GM04503 (cell line): ENCODE results near the gene TYW1.
"Not testable (repeated sequence)": the region's sequence is repeated elsewhere in the genome, so short reads cannot be mapped to it uniquely, and the experiment has no call there.

Experiments
- DNase-seq: peaks from one replicate; pipeline ENCODE4 v3.0.0-alpha.2; 2012; ENCODE audit warnings: low read depth

The TYW1 gene

DNA sequence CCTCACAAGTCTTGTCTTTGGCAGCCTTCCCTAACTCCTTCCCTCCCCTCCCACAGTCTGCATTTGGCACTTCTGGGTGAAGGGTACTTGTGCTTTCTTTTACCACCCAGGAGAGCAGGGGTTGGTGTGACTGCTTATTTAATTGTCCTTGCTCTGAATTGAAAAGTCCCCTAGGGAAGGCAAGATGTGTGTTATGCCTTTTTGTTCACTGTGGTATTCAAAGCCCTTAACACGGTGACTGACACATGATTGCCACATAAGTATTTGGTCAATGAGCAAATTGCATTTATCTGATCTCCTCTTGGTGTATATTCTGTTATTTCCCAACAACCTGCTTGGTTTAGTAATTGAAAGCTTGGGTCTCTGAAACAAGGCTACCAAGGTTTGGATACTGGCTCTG lies 134.1 kb downstream of the TYW1 start:
- DNase-seq: not testable (repeated sequence)

DNA sequence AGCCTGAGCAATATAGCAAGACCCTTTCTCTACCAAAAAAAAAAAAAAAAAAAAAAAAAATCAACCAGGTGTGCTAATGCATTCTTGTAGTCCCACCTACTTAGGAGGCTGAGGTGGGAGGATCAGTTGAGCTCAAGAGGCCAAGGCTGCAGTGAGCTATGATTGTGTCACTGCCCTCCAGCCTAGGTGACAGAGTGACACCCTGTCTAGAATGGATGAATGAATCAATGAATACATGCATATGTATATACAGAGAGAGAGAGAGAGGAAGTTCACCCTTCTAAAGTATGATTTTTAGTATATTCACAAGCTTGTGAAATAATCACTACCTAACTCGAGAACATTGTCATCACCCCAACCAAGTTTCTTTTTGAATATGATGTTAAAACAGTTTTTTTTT lies 138.3 kb downstream of the TYW1 start:
- not testable (repeated sequence) for DNase-seq

DNA sequence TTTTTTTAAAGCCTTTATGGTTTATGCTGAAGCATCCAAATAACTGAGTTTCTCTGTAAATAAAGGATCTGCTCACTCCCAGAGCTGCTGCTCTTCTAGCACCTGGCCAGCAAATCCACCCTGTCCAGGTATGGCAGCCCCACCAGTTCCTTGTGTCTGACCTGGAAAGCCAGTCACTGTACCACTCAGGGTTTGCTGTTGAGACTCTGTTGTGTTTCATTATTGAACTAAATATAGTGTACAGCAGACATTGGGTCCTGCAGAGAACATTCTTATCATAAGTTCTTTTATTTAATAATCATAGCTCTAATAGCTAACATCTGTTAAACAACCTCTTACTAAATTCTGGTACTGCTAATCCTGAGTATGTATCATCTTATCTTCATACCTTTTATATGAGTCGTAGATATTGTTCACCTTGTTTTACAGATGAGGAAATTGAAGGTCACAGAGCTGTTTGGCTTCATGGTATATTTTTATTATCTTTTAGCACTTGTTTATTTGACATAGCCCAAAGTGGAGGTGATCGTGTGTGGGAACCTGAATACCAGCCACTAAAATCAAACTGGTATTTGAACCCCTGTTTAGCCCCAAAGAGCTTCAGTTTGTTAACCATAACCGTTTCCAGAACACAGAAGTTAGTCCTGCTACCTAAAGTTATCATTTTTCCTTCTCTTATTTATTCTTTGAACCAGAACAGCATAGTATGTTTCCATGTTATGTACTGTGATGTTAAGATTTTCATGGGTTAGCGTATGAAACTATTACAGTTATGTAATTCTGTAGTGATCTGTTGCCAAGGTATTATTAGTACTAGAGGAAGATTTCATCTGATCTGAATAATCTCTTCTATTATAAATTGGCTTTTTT lies 139.2 kb downstream of the TYW1 start:
- DNase-seq: not testable (repeated sequence)

DNA sequence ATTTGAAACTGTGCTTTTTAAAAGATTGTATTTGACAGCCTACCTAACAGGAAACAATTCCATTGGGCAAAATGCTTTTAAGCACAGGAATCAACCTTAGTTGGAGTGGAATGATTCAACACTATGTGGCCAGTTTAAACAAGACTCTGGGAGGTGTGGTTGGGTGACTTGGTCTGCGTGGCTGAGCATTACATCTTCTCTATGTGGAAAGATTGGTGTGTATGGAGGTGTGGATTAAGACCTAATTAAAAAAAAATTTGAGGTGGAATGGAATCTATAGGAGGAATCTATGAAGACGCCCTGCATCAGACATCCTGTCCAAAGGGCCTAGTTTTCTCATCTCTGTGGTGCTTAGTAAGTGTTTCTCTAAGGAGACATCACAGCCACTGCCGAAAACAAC lies 140.9 kb downstream of the TYW1 start:
- not testable (repeated sequence) for DNase-seq

DNA sequence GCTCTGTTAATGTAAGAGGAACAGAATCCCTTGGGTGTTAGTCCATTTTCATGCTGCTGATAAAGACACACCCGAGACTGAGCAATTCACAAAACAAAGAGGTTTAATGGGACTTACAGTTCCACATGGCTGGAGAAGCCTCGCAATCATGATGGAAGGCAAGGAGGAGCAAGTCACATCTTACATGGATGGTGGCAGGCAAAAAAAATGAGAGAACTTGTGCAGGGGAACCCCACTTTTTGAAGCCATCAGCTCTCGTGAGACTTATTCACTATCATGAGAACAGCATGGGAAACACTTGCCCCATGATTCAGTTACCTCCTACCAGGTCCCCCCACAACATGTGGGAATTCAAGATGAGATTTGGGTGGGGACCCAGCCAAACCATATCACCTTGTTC lies 143.2 kb downstream of the TYW1 start:
- DNase-seq: not testable (repeated sequence)

DNA sequence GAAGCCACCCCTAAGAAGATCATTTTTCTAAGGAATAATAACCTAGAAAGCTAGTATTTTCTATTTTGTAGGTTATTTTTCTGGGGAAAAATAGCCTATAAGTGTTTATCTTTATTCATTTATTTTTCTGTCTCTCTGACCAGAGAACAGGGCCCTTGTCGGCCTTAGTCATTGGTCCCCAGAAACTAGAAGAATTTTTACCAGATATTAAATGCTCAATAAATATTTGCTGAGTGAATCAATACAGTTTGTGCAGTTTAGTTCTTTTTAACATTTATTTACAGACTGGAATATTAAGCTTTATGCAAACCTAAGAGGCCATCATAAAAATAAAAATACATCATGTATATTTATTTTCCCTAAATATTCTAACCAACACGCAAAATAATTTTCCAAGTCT lies 144.4 kb downstream of the TYW1 start:
- DNase-seq: not testable (repeated sequence)

DNA sequence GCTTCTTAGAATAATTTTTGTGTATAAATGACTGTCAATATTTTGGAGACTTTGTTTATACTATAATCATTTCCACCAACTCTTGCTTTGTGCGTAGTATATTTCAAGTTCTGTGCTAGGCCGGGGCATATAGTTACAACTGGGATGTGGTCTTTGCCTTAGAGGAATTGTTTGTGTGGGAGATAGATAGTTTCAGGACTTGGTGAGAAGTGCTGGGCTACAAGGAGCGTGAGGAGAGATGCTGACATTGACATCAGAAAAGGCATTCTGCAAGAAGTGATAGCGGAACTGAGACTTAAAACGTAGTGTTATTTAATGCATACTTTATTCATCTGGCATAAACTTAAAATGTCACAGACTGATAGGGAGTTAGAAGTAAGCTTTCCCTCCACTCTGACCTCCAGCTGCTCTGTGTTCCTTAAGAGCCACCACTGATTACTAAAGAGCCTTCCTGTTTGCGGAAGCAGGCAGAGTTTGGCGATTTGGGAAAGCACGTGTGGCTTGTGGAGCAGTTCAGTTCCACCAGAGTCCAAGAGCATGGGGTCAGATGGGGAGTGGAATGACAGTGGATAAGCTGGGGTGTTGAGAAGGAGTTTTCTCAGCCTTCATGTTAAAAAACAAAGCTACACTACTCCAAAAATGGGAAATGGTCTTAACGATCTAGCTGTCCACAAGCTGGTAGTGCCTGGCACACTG lies 146.6 kb downstream of the TYW1 start:
- DNase-seq: not testable (repeated sequence)

DNA sequence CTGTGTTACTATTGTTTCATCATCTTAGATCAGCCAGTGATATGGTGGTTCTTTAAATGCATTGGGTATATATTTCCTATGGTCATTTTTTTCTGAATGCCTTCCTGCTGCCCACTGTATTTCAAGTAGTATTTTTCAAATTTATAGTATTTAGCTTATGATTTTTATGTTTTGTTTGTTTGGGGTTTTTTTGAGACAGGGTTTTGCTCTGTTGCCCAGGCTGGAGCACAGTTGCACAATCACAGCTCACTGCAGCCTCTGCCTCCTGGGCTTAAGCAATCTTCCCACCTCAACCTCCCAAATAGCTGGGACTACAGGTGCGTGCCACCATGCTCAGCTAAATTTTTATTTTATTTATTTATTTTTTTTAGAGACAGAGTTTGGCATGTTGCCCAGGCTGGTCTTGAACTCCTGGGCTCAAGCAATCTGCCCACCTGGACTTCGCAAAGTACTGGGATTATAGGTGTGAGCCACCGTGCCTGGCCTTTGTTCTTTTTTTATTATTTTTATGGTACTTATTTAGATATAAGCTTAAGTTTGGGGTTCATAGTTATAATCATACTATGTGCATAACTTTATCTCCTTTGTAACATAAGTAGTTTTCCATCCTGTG lies 149.1 kb downstream of the TYW1 start:
- not testable (repeated sequence) for DNase-seq

DNA sequence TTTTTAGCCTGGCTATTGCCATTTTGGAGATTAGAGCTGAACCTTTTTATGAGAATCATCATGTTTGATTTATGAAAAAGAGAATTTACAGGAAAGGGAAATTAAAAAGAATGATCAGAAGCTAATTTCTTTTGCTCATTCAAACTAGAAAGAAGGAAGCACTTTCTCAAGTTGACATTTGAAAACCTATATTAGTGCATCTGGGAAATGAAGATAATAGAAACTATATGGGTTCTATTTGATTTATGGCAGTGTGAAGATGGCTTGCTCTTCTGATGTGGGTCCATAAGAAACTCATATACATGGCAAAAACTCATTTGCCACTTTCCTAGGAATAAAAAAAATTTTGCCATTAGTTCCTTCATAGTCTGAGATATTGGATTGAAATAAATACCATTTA lies 152.5 kb downstream of the TYW1 start:
- not testable (repeated sequence) for DNase-seq

DNA sequence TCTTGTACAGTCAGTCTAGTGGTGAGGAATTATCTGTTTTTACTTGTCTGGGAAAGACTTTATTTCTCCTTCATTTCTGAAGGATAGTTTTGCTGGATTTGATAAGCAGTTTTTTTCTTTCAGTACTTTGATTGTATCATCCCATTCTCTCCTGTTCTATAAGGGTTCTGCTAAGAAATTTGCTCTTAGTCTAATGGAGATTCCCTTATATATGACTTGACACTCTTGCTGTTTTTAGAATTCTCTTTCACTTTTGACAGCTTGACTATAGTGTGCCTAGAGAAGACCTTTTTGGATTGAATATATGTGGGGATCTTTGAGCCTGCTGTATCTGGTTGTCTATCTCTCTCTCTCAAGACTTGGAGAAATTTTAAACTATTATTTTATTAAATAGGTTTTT lies 157.7 kb downstream of the TYW1 start:
- not testable (repeated sequence) for DNase-seq

DNA sequence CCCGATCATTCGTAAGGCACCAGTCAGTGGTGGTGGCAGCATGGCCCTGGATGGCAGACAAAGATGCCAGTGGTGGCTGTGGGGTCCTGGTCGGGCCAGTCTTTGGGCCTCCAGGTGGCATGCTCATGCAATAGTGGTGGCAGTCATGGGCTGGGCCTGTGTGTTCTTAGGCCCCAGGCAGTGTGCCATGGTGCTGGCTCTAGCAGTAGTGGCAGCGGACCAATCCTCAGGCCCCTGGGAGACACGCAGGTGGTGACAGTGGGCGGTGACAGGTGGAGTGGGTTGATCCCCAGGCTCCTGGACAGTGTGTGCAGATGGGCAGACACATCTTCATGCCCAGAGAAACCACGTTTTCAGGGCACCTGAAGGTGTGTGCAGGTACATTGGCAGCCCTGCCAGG lies 159.4 kb downstream of the TYW1 start:
- not testable (repeated sequence) for DNase-seq

DNA sequence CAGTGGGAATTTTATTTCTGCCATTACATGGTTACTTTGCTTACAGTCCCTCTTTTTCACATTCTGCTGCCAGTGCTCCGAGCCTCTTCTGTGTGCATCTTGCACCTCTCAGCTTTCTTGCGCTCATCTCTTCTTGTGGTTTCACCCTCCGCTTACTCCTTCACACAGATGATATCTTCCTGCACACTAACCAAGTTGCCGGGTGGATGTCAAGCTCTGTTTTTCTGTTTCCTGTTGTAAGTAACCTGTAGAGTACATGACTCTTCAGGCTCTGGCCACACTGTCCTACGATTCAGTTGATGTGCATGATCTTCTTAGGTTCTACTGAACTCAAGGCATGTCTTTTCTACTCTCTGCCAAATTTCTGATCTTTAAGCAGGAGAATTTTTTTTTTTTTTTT lies 166.7 kb downstream of the TYW1 start:
- not testable (repeated sequence) for DNase-seq

DNA sequence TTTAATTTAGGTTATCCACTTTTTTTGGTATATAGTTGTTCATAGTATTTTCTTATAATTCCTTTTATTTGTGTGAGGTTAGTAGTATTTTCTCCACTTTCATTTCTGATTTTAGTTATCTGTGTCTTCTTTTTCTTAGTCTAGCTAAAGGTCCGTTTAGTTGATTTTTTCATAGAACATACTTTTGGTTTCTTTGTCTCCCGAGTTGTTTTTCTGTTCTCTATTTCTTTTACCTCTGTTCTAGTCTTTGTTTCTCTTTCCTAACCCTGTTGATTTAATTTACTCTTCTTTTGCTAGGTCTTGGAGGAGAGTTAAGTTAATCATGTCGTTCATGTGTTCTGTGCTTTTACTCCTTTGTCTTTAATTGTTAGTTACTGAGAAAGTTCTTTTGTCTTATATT lies 174.5 kb downstream of the TYW1 start:
- not testable (repeated sequence) for DNase-seq

DNA sequence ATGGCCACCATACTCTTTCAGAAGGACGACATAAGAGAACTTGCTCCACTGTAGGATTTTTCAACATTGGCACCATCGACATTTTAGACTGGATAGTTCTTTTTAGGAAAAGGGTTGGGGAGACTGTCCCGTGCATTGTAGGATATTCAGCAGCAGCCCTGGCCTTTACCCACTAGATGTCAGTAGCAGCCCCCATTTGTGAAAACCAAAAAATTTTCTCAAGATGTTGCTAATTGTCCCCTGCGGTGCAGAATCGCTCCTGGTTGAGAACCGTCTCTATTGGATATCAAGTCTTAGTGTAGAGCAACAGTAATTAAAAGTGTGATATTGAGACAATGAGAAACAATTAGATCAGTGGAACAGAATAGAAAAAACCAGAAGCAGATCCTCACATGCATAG lies 180.1 kb downstream of the TYW1 start:
- not testable (repeated sequence) for DNase-seq

DNA sequence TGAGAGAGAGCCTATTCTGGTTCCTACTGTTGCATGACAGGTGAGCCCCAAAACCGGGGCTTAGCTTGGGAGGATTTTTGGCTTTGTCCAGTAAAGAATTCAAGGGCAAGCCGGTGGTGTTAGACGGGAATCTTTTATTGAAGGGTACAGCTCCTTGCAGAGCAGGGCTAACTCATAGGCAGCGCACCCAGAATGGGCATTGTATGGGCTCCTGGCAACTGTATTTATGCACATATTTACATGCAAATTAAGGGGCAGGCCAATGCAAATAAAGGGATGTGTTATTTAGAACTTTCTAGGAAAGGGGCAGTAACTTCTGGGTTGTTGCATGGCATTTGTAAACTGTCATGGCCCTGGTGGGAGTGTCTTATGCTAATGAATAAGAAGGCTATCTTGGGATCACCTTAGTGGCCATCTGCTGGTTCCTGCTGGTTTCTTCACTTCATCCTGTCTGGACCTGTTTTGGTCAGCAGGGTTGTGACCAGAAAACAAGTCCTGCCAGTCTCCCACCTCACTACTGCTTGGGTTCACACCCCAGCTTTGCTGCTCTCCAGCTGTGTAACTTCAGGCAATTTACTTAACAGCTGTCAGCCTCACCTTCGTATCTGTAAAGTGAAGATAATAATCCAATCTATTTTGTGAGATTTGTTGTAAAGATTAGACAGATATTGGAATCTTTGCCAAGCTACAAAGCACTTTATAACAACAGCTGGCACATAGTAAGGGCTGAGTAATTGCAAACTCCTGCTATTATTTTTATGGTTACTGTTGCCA lies 182.5 kb downstream of the TYW1 start:
- not testable (repeated sequence) for DNase-seq

DNA sequence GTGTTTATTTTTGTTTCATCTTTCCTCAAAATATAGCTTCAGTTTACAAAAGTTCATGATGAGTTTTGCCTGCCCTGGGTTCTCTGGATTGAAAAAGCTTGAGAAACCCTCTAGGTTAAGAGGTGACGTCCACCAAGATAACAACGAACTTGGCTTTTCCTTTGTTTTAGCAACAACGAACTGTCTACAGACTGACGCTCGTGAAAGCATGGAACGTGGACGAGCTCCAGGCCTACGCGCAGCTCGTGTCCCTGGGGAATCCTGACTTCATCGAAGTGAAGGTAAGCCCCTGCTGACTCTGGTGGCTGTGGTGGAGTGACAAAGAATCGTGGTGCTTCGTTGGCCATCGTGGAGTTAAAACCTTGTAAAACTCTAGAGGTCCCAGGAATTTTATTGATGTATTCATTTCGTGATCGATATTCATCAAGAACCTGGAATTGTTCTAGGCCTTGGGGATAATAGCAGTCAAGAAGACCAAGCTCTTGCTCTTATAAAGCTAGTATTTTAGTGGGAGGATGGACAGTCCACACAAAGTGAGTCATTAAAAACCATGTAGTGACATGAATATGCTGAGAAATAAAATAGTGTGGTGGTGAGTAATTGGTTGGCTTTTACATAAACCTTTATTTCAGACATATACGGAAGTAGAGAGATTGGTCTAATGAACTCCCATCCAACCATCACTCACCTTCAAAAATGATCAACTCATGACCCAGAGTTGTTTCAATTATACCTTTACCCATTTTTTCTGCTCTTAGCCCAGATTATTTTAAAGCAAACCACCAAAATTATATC lies 186.5 kb downstream of the TYW1 start:
- DNase-seq: not testable (repeated sequence)

DNA sequence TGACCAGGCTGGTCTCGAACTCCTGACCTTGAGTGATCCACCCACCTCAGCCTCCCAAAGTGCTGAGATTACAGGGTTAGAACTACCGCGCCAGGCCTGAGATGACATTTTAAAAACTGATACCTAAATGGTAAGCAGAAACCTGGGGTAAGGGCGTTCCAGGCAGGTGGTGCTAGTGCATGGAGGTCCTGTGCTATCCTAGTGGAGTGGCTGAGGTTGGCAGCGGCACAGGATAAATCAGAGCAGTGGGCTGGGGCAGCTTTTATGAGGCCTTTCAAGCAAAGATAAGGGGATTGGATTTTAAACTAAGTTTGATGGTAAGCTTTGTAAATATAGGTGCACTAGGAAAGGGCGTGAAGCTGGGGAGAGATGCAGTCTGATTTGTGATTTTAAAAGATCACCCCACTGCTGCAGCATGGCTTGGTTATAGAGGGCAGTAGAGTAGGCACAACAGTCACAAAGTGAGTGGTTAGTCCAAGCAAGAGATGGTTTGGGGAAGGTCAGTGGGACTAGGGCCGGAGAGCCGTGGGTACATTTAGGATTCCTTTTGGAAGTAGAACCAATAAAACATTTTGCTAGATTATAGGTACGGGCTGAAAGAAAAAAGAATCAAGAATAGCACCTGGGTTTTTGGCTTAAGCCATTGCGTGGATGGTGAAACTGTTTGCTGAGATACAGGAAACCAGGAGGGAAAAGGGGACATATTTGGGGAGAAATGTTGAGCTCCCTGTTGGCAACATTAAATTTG lies 188.5 kb downstream of the TYW1 start:
- not testable (repeated sequence) for DNase-seq

DNA sequence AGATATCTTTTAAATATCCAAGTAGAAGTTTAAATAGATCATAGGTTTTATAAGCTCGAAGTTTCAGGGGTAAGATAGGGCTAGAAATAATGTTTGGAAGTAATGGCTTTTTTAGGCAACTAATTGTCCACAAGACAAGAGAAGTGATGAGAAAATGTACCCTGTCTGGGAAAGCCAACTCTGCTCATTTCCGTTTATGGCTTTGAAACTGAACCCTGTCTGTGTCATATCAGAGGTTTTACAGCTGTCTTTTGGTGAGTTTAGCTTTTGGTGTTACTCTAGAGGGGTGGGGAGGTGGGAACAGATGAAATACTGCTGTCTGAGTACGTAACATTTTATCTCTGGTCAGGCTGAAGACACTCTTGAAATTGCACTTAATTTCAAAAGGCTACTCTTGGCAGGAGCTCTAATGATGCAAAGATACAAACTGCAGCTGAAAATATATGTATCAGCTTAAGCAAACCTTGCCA lies 189.1 kb downstream of the TYW1 start:
- not testable (repeated sequence) for DNase-seq

DNA sequence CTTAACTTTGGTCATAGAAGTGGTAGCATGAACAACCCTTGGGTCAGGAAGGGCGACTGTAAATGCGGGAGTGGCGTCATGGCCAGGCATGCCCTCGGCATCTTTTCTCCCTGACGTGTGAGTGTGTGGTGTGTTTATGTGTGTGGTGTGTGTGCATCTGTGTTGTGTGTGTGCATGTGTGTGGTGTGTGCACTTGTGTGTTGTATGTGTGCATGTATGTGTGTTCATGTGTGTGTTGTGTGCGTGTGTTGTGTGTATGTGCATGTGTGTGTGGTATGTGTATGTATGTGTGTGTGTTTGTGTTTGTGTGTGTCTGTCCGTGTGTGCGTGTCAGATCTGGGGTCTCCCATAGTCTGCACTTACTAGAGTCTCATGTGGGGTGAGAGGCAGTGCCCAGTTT lies 192.5 kb downstream of the TYW1 start:
- not testable (repeated sequence) for DNase-seq

DNA sequence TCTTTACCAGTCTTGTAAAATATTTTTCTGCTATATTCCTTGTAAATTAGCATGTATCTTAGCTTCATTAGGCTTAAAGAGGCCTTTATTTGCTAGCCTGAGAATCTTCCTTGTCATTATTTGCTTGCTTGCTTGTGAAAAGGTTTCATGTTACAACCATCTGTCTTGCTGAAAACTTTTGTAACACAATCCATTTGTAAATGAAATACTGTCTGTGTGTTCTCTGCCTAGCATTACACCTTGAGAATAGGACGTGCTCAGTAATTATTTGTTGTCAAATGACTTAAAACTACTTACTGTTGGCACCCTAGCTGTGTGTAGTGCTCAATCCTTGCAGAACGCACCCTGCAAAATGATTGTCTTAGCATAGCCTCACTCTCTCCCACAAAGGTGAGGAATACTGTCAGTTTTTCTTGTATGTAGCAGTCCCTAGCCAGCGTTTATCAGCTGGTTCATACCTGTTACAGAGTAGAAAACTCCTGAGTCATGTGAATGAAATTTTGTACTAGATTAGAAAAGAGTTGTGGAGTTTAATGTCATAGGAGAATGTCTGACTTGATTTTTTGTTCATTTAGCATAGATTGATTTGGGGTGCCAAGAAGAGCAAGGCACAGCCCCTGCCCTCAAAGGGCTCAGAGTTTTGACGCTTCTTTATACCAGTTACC lies 193.3 kb downstream of the TYW1 start:
- not testable (repeated sequence) for DNase-seq
